Subcutaneous adipose tissue (tissue), 4 donors: Measurements from ENCODE around the gene ZNF469. TPM values are rescaled to one million over a fixed set of nuclear protein-coding genes. Genes with fewer than 3 reads are reported as not detected.

Source experiments
- total RNA-seq, 4 donors: library from RNA; depleted of rRNA; stranded (reverse); fragments of >200 nt; gene quantifications; one replicate each; pipeline ENCODE4 v1.1.0, GENCODE V29; 2016
- TF ChIP-seq, protein P1 (sequence below): fragments of 450-650 bp; IDR thresholded peaks from one replicate; pipeline ENCODE4 v1.5.1; 2016; ENCODE audit warnings: low read depth, mild to moderate bottlenecking, control low read depth, antibody characterized with exemption, moderate library complexity

Gene ZNF469
- total RNA-seq, 4 donors from 2014 or later, result 0.57 to 1.3 (median 0.75) TPM

DNA sequence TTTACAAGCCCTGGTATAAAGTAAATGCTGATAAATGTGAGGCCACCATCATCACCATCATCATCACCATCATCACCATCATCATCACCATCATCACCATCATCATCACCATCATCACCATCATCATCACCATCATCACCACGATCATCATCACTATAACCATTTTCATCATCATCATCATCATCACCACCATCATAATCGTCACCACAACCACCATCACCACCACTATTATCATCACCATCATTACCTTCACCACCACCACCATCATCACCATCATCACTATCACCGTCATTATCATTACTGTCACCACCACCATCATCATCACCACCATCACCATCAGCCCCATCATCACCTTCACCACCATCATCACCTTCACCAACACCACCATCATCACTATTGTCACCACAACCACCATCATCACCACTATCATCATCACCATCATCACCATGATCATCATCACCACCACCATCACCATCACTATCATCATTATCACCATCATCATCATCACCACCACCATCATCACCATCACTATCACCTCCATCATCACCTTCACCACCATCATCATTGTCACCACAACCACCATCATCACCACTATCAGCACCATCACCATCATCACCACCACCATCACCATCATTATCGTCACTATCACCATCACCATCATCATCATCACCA is 16.6 kb upstream of the ZNF469 start:
- TF ChIP-seq, protein P1, sequence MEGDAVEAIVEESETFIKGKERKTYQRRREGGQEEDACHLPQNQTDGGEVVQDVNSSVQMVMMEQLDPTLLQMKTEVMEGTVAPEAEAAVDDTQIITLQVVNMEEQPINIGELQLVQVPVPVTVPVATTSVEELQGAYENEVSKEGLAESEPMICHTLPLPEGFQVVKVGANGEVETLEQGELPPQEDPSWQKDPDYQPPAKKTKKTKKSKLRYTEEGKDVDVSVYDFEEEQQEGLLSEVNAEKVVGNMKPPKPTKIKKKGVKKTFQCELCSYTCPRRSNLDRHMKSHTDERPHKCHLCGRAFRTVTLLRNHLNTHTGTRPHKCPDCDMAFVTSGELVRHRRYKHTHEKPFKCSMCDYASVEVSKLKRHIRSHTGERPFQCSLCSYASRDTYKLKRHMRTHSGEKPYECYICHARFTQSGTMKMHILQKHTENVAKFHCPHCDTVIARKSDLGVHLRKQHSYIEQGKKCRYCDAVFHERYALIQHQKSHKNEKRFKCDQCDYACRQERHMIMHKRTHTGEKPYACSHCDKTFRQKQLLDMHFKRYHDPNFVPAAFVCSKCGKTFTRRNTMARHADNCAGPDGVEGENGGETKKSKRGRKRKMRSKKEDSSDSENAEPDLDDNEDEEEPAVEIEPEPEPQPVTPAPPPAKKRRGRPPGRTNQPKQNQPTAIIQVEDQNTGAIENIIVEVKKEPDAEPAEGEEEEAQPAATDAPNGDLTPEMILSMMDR, result no peak

DNA sequence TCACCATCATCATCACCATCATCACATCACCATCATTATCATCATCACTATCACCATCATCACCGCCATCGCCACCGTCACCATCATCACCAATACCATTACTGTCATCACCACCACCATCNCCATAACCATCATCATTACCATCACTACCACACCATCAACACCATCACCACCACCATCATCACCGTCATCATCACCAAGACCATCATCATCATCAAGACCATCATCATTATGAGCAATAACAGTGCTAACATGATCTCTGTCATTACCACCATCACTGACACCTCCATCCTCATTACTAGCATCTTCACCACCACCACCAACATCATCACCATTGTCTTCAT is 16.1 kb upstream of the ZNF469 start:
- TF ChIP-seq, protein P1, result no peak

DNA sequence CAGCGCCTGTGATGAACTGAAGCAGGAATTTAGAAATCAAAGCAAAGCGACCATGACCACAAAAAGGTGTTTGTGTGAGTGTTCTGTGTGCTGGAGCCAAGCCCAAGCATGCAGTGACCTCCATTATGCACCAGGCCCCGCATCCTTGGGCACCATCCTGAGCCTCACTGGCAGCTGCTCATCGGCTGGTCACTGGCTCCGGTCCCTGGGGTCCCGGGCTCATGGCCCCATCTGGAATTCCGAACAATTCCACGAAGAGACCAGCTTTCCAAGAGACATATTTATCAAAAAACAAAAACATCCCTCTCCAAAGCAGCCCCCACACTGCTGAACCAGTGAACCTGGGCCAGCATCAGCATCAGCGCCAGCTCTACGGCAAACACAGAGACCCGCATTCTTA is 15.2 kb upstream of the ZNF469 start:
- TF ChIP-seq, protein P1, result no peak

DNA sequence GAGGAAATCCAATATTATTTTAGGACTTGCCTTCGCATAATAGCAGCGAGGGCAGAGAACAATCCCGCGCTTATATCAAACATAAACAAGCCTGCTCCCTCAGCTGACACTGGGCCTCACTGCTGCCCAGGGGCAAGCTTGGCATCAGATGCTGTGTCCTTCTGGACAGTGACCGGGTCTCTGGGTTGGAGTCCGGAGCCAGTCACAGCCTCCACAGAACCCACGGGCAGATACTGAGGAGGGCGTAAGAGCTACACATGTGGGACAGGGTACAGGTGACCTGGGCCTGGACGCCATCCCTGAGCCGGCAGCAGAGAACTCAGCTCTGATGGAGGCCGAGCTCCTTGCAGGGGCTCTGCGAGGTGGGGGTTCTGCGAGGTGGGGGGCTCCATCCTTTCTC is 14.7 kb upstream of the ZNF469 start:
- TF ChIP-seq, protein P1, result no peak

DNA sequence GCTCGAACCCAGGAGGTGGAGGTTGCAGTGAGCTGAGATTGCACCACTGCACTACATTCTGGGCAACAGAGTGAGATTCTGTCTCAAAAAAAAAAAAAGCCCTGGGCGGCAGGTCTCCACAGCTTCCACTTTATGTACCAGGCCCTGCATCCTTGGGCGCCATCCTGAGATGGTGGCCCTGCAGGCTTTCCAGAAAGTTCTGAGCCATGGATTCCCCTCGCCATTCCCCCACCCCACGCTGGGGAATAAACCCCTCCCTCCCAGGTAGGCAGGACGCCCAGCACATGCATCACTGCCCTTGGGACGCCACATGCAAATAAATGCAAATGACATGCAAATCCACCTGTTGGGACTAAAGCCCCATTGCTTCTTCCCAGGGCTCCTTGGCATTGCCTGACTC is 13.8 kb upstream of the ZNF469 start:
- TF ChIP-seq, protein P1, result no peak

DNA sequence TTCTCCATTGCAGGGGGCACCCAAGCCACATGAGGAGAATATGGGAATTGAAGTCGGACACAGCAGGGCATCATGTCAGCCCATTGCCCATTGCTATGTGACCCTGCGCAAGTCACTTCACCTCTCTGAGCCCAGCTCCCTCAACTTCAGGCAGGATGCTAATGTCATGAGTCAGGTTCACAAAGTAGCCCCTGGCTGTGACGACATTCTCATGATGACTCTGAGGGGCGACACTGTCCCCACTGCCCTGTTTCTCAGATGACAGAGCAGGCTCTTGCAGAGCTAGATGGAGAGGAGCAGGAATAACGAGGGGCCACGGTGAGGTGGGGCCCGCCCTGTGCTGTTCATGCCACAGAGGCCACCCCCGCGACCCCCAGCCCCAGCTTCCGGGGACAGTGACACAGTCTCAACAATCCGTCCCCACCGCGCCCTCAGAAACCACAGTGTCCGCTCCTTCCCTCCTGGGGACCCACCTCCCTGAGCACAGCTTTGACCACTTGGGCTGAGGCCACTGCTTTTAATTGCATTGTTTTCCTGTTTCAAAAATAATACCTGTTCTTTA is 13.2 kb upstream of the ZNF469 start:
- TF ChIP-seq, protein P1, result no peak

DNA sequence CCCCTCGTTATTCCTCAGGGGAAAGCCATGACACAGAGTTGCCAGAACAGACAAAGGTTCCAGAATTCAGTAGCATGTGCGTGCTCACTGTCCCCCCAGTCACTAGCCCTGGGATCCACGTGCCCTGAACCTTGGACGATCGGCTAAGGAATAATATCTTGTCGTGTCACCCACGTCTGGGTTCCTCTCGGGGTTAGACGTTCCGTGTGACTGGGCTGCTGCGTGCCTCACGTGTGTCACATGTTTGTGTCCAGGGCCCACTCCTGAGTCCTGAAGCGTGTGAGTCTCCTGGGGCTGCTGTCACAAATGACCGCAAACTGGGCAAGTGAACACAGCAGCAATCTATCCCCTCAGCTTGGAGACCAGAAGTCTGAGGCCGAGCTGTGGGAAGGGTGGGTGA is 12.4 kb upstream of the ZNF469 start:
- TF ChIP-seq, protein P1, result no peak
